Subcutaneous adipose tissue (tissue), 4 donors: ENCODE results near the gene CMTM3. TPM values are rescaled to one million over a fixed set of nuclear protein-coding genes. Genes with fewer than 3 reads are reported as not detected.

Experiments
- total RNA-seq, 4 donors: library from RNA; depleted of rRNA; stranded (reverse); fragments of >200 nt; gene quantifications; one replicate each; pipeline ENCODE4 v1.1.0, GENCODE V29; 2016
- TF ChIP-seq, protein P1 (sequence below): fragments of 450-650 bp; IDR thresholded peaks from one replicate; pipeline ENCODE4 v1.5.1; 2016; ENCODE audit warnings: low read depth, mild to moderate bottlenecking, control low read depth, antibody characterized with exemption, moderate library complexity

The CMTM3 gene
- total RNA-seq, 4 donors from 2014 or later = 27.5 to 101 (median 43.1) TPM

DNA sequence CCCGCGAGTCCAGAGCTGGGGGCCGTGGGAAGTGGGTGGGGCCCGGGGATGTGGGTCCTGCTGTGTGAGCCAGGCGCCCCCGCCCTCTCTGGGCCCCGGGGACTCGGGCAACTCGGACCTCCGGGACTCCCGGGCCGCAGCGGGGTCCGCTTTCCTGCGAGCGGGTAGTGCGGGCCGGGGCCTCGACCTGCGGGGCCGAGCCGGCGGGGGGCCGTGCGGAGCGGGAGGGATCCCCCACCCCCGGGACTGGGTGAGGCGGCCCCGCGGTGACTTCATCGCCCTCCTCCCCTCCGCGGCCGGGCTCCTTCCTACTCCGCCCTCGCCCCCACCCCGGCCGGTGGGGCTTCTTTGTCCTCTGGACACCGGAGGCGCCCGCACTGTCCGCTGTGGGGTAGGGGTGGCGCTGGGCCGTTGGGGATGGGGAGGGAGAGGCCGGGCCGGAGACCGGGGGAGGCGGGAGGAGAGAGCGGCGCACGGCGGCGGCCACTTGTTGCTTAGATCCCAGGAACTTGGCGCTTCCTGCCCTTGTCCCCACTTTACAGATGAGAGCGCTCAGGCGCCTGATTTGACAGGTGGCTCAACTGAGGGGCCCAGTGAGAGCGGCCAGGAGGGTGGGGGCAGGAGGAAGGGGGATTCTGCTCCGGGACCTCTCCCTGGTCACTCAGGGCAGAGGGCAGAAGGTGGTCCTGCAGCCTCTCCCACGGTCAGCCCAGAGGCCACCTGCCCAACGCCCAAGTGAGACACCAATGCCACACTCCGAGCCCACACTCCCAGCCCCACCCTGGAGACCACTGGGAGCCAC is 874 bp downstream of the CMTM3 start:
- TF ChIP-seq, protein P1, sequence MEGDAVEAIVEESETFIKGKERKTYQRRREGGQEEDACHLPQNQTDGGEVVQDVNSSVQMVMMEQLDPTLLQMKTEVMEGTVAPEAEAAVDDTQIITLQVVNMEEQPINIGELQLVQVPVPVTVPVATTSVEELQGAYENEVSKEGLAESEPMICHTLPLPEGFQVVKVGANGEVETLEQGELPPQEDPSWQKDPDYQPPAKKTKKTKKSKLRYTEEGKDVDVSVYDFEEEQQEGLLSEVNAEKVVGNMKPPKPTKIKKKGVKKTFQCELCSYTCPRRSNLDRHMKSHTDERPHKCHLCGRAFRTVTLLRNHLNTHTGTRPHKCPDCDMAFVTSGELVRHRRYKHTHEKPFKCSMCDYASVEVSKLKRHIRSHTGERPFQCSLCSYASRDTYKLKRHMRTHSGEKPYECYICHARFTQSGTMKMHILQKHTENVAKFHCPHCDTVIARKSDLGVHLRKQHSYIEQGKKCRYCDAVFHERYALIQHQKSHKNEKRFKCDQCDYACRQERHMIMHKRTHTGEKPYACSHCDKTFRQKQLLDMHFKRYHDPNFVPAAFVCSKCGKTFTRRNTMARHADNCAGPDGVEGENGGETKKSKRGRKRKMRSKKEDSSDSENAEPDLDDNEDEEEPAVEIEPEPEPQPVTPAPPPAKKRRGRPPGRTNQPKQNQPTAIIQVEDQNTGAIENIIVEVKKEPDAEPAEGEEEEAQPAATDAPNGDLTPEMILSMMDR = no peak

DNA sequence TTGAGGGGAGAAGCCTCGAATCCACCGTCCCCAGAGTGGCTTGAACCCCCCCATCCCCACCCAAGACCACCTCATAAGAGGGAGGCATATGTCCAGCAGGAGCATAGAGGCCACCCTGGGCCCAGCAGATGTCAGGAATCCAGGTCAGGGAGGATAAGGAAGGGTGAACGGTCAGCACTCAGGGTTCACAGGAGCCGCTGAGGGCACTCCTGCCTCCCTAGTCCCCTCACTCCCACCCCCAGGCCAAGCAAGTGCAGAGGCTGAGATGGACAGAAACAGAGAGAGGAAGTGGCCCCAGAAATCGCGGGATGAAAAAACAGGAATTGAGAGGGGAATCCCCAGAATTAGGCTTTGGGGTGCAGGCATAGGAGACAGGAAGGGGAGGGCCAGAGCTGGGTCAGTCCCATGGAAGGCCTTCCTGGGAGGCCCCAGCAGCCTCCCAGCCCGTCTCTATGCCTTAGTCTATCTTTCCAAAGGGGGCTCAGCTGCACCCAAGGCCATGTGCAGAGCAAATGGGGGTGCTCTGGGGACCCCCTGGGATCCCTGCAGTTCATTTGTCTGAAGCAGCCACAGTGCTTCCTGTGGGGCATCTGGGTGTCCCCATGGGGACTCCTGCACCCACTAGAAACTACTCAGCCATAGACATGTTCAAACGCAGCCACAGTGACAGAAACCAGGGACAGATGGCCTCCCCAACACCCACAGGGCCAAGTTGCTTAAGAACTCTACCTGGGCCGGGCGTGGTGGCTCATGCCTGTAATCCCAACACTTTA is 1.7 kb downstream of the CMTM3 start:
- TF ChIP-seq, protein P1 = no peak

DNA sequence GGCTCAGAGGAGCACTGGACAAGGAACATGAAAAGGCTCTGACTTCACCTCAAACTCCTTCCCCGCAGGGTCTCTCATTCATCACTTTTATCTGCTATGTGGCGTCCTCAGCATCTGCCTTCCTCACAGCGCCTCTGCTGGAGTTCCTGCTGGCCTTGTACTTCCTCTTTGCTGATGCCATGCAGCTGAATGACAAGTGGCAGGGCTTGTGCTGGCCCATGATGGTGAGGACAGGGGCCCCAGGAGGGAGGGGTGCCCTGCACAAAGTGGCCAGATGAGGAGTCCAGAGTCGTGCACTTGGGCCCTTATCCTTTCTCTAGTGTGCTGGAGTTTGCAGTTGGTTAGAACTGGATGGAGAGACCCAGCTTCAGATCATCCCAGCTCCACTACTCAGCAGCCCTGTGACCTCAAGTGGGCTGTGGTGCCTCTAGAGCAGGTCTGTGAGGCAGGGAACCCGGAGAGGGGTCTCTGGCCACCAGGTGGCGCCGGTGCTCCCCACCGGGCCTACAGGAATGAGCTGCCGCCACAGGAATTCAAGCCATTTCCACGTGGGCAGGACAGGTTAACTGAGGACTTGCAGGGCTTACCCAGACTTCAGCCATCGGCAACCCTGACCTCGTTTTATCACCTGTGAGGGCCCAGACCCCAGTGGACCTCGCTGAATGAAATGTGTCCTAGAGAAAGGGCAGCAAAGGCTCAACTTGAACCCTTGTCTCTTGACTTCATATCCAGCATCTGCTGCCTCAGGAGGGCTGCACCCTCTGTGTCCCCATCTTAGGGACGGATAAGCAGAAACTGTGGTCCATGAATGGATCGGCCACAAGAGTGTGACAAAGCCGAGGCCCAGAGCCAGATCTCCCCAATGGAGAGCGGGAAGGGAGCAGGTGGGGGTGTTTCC is 4.0 kb downstream of the CMTM3 start:
- TF ChIP-seq, protein P1 = no peak

DNA sequence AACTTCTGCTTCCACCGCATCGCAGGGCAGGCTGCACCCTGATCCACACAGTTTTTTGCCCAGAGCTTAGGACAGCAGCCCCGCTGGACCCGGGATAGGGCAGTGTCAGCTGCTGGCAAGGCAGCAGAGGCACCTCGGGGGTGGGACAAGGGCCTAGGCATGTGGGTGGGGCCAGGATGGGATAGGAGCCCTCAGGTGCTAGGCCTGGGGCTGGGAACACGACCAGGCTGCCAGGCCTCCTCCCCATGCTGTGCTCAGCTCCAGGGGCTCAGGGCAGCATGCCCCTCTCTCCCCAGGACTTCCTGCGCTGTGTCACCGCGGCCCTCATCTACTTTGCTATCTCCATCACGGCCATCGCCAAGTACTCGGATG is 4.6 kb downstream of the CMTM3 start:
- TF ChIP-seq, protein P1 = no peak

DNA sequence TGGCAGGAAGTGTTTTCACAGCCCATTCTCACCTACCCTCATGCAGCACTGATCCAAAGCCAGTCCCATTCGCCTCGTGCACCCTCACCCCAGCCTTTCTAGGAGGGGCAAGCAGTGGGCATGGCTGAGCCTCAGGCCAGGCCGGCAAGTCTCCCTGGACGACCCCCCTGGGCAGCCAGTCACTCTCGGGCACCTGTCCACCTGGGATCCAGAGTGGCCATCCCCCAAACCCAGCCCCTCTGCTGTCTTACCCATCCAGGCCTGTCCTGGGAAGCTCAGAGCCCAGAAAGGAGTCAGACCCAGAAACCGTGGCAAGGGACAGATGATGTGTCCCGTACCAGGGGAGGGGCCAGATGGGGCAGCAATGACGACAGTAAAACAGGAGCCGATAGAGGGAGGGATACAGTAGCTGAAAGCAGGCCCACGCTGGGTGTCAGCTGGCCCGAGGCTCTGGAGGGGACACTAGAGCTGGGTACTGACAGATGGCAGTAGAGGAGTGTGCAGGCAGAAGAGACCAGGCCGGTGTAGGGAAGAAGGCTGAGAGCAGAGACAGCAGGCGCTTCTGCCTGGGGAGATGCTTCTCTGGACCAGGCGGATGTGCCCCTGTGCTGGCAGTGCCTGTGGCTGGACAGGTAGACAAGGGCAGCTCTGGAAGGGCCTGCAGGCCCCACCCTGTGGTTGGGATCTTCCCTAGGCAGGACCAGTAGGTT is 5.8 kb downstream of the CMTM3 start:
- TF ChIP-seq, protein P1 = no peak

DNA sequence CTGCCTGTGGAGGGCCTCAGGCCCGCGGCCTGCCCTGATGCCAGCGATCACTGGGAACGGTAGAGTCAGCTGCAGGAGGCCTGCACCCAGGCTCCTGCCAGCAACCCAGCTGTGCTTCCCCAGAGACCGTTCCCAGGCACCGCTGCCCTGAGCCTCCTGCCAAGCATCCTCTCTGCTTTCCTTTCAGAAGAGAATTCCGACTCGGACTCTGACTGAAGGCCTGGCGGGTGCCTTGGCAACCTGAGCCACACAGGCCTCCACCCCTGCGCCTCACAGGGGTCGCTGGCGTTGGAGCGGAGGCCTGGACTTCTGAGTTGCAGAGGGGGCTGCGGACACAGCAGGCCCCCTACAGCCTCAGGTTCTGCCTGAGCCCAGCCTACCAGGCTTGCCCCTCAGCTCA is 7.9 kb downstream of the CMTM3 start:
- TF ChIP-seq, protein P1 = no peak
